Measurements from ENCODE around the gene MINDY4. TPM values are rescaled to one million over a fixed set of nuclear protein-coding genes. Genes with fewer than 3 reads are reported as not detected.

MINDY4 gene
- total RNA-seq, 1 donor: 13.2 TPM

DNA sequence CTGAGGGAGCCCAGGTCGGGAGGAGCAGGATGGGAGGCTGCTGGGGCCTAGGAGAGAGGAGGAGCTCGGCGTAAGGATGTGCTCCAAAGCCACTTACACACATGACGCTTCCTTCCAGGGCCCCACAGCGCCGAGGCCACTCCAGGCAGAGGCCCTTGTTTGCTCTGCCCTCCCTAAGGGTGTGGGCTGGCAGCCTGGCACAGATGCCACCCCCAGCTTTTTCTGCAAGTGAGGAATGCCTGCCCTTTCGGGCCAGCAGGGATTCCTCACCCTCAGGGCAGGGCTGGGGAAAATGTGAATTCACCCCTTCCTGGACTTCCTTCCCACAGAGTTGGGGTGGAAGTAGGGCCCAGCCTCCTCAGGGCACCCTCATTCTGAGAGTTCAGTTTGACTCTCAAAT, 134.8 kb downstream of the MINDY4 start:
- no peak for DNase-seq (ENCODE audit: low read depth)
- no peak overlapping the region for H3K4me3 ChIP-seq (ENCODE audit: low read depth, low read length)
- TF ChIP-seq CTCF (IDR thresholded peaks at IDR 0.05; ENCODE audit: insufficient read depth, low read length): no peak

DNA sequence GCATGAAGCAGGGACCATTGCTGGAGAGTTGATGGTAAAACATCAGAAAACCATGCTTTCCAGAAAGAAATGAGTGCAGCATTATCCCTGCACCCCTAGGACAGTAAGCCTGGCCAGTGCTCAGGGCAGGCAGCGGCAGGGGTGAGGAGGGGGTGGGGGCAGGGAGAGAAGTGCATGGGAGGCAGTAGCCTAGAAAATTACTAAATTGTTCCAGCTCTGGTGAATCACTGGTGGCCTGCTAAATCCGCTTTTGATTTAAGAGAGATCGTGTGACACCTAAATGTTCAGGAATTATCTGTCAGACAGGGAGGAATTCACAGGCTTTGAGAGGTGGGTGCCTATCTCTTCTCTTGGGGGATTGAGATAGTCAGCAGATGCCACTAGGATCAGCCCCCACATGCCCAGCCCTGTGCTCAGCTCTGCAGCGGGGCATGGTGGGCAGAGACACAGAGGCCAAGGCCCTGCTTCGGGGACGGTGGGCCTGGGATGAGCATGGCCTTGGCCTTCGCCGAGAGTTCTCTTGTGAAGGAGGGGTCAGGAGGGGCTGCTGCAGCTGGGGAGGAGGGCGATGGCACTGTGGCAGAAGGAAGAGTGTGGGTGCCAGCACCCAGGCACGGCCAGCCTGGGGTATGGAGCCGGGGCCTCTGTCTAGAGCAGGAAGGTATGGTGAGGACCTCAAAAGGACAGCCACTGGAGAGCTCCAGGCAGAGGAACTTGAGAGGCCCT, 135.5 kb downstream of the MINDY4 start:
- no peak for TF ChIP-seq CTCF (IDR thresholded peaks at IDR 0.05; ENCODE audit: insufficient read depth, low read length)
- DNase-seq (ENCODE audit: low read depth): no peak

DNA sequence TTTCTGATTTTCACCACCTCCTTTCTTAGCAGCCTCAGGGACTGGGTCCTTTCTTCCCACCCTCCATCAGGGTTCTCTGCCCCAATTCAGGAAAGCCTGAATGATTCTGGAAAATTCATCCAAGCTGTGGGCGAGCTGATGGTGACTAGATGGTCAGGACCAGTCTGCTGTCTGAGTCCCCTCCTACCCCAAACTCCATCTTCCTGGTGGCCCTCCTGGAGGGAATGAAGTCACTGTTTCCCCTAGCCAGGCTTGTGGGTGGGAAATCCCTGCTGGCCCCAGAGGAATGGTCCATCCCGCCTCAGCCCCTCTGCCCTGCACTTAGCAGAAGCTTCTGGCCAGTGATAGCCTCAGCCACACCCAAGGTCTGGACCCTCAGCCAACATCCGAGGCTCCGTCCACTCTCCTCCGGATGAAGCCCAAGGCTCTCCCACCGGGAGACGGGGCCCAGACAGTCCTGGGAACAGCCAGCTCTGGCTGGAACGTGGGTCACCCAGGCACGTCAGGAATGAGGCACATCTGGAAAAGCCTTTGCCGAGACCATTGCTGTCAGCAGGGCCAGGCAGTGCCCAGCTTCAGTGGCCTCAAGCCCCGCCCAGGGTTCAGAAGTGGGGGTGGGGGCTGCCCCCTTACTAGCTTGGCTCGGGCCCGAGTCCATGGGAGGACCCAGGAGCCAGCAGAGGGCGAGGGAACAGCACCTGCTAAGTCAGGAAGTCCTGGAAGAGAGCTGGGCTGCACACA, 136.5 kb downstream of the MINDY4 start:
- no peak for TF ChIP-seq CTCF (IDR thresholded peaks at IDR 0.05; ENCODE audit: insufficient read depth, low read length)
- no peak for DNase-seq (ENCODE audit: low read depth)
- H3K4me3 ChIP-seq (ENCODE audit: low read depth, low read length): no peak overlapping the region

More for the DNA sequence above, 135.5 kb downstream of the MINDY4 start:
- H3K4me3 ChIP-seq (ENCODE audit: low read depth, low read length): no peak overlapping the region

DNA sequence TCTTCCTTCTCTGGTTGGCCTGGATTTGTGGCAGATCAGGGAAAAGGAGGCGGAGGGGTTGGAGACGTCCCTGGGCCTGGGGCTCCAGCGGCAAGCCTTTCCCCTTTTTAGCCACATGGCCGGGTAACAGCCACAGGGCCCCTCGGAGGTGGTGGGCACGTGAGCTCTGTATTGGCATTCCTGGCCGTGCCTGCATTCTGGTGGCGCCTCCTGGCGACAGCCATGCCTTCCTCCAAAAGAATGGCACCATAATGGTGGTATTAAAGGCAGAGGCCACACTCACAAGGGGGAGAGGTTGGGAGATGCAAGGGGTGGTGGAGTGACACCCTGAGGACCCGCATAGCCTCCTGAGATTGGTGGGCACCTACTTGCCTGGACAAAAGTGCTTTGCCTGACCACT, 137.5 kb downstream of the MINDY4 start:
- TF ChIP-seq CTCF (IDR thresholded peaks at IDR 0.05; ENCODE audit: insufficient read depth, low read length): no peak
- no peak for DNase-seq (ENCODE audit: low read depth)
- H3K4me3 ChIP-seq (ENCODE audit: low read depth, low read length): no peak overlapping the region

DNA sequence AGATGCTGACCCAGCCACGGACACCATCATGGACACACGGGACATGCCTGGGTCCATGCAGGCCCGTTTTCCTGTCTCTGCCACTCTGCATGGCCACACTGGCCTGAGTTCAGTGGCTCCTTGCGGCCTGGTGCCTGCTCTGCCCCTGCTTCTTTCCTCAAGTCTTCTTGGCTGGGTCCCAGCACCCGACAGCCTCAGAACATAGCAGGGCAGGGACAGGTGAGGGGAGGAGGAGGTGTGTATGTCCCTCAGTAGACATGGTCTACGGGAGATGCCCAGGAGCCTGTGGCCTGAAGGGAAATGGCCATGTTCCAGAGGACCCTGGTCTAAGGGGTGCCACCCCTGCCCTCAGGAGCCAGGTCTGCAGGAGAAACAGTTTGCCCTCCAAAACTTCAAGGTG, 138.2 kb downstream of the MINDY4 start:
- TF ChIP-seq CTCF (IDR thresholded peaks at IDR 0.05; ENCODE audit: insufficient read depth, low read length): no peak
- no peak for DNase-seq (ENCODE audit: low read depth)
- H3K4me3 ChIP-seq (ENCODE audit: low read depth, low read length): no peak overlapping the region

- H3K4me3 ChIP-seq (ENCODE audit: low read depth, low read length): no peak overlapping the region
- no peak for TF ChIP-seq CTCF (IDR thresholded peaks at IDR 0.05; ENCODE audit: insufficient read depth, low read length)
- no peak for DNase-seq (ENCODE audit: low read depth)
Observed at GRCh38 chr7:30910411-30911073, 139.3 kb downstream of the MINDY4 start.
